GM19023 (cell line): ENCODE measurements around the gene MRPS7.
"Not testable (repeated sequence)": the region's sequence is repeated elsewhere in the genome, so short reads cannot be mapped to it uniquely, and the experiment has no call there.

Source experiments
- ATAC-seq: cut with Tn5 transposase; IDR thresholded peaks from one replicate; pipeline ENCODE4 v1.9.1; 2021; ENCODE audit warnings: mild to moderate bottlenecking, moderate library complexity; ENCODE audit not compliant: unreplicated experiment

The MRPS7 gene

DNA sequence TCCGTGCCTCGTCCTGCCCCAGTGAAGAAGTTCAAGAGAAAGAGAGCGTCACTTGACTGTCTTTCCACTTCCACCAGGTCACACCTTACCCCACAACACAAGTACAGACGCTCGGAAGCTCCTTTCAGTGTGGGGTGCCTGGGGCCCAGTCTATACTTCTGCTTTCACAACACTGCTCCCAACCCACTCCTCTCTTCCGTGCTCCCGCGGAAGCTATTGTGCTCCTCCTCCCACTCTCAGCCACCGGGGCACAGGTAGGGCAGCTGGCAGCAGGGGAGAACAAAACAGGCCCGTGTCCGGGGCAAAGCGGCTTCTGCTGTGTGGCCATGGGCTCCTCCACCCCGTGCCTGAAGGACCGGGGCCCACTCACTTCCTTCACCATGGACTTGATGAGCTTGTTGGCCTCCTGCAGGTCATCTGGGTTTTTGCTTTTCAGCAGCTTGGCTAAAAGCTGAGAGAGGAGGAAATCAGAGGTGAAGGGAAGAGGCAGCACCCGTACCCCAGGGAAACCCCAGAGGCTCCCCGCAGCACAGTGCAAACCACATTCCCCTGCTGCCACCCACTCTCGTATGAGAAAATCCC is 19.1 kb upstream of the MRPS7 start:
- no peak for ATAC-seq

GRCh38 chr17:75244133-75244866 is 17.4 kb upstream of the MRPS7 start:
- ATAC-seq, result no peak

DNA sequence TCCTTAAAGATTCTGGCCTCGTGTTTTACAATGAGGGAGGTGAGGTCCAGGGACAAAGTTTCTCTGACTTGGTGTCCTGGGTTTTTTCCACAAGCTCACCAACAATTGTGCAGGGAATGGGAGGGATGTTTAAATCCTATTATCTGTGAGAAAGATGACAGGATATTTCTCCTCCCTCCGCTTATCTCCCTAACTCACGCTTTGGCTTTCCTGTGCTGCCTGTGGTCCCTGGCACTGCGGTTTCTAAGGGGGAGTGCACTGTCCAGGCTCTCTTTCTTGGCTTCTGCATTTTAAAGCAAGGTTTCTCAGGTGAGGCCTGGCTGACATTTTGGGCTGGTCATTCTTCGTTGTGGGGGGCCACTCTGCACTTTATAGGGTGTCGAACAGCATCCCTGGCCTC is 16.7 kb upstream of the MRPS7 start:
- ATAC-seq, result no peak

GRCh38 chr17:75246404-75246803 is 15.3 kb upstream of the MRPS7 start:
- no peak for ATAC-seq

- no peak for ATAC-seq
Measured at GRCh38 chr17:75249564-75249963, 12.1 kb upstream of the MRPS7 start.

DNA sequence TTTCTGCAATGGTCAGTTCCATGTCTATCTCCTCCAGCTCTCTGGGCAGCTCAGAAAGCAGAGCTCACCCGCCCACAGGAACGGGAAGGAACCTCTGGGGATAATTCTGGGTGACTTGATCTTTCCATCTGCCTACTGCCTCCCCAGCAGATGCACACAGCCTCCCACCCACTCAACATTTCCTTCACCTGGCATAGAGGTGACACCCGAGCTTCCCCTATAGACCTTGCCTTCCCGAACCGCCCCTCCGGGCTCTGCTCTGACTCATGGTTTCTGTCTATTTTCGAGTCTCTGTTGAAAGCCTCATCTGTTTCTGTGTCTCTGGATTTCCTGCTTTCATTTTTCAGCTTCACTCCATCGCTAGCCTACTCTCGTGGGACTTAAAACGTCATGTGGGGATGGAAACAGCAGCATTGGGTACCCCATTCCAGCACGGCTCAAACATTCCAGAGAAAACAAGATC is 11.6 kb upstream of the MRPS7 start:
- peak; percentile 71 for ATAC-seq

DNA sequence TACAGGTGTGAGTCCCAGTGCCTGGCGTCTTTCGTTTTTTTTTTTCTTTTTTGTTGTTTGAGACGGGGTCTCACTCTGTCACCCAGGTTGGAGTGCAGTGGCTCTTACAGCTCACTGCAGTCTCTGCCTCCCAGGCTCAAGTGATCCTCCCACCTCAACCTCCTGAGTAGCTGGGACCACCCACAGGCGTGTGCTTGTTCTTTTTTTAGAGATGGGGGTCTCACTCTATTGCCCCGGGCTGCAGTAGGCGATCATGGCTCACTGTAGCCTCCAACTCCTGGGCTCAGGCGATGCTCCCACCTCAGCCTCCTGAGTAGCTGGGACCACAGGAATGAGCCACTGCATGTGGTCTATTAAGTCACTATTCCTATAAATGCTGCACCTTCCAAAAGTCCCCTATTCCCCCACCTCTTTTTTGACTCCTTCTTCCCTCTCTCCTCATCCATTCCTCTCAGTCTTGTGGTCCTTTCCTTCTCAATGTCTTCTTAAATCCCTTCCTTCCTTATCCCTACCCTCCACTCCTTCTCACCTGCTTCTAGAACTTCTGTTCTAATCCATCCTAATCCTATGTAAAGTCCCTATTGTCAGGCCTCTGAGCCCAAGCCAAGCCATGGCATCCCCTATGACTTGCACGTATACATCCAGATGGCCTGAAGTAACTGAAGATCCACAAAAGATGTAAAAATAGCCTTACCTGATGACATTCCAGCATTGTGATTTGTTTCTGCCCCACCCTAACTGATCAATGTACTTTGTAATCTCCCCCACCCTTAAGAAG is 9.5 kb upstream of the MRPS7 start:
- ATAC-seq, result no peak

DNA sequence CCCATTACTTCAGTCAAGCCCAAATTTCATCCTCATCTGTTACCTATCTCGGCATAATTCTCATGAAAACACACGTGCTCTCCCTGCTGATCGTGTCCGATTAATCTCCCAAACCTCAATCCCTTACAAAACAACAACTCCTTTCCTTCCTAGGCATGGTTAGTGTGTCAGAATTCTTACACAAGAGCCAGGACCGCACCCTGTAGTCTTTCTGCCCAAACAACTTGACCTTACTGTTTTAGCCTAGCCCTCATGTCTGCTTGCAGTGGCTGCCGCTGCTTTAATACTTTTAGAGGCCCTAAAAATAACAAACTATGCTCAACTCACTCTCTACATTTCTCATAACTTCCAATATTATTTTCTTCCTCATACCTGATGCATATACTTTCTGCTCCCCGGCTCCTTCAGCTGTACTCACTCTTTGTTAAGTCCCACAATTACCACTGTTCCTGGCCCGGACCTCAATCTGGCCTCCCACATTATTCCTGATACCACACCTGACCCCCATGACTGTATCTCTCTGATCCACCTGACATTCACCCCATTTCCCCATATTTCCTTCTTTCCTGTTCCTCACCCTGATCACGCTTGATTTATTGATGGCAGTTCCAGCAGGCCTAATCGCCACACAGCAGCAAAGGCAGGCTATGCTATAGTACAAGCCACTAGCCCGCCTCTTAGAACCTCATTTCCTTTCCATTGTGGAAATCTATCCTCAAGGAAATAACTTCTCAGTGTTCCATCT is 5.6 kb upstream of the MRPS7 start:
- ATAC-seq, result not testable (repeated sequence)

GRCh38 chr17:75257228-75257627 is 4.5 kb upstream of the MRPS7 start:
- ATAC-seq, result not testable (repeated sequence)

GRCh38 chr17:75260641-75261335 is 891 bp upstream of the MRPS7 start:
- peak; percentile 21 for ATAC-seq

DNA sequence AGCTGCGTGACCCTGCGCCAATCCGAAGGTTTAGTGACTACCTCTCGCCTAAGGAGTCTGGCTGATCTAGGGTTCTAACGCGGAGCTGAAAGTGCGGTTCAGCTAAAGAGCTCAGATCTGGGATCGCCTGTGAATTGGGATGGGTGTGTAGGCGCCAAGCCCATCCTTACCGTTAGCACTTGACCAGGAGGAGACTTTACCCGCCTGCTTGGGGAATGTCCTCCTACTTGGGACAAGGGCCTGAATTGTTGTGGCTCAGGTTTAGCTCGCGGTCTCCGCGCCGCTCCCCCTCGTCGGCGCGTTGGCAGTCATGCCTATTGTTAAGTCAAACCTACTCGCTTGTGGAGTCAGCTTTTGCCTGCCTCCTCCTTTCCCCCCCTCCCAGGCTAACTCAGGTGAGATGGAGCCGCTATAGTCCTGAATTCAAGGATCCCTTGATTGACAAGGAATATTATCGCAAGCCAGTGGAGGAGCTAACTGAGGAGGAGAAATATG is 480 bp downstream of the MRPS7 start:
- no peak for ATAC-seq

DNA sequence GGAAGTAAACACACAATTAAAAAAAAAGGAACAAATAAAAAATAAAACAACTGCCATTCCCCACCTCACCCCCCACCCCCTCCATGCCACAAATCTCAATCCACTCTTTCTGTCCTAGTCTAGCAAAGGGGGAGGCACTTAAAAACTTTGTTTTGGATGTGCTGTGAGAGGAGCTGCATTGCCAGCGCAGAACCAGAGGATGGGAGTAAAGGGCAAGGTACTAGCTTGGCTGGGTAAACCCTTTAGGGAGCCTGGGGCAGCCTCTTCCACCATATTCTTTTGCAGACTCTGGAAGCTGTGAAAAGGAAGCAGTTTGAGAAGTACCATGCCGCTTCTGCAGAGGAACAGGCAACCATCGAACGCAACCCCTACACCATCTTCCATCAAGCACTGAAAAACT is 1.4 kb downstream of the MRPS7 start:
- no peak for ATAC-seq

GRCh38 chr17:75265614-75266315 is 4.1 kb downstream of the MRPS7 start:
- ATAC-seq, result no peak

GRCh38 chr17:75266316-75267152 is 4.9 kb downstream of the MRPS7 start:
- no peak for ATAC-seq

GRCh38 chr17:75267153-75267410 is 5.4 kb downstream of the MRPS7 start:
- ATAC-seq, result no peak

DNA sequence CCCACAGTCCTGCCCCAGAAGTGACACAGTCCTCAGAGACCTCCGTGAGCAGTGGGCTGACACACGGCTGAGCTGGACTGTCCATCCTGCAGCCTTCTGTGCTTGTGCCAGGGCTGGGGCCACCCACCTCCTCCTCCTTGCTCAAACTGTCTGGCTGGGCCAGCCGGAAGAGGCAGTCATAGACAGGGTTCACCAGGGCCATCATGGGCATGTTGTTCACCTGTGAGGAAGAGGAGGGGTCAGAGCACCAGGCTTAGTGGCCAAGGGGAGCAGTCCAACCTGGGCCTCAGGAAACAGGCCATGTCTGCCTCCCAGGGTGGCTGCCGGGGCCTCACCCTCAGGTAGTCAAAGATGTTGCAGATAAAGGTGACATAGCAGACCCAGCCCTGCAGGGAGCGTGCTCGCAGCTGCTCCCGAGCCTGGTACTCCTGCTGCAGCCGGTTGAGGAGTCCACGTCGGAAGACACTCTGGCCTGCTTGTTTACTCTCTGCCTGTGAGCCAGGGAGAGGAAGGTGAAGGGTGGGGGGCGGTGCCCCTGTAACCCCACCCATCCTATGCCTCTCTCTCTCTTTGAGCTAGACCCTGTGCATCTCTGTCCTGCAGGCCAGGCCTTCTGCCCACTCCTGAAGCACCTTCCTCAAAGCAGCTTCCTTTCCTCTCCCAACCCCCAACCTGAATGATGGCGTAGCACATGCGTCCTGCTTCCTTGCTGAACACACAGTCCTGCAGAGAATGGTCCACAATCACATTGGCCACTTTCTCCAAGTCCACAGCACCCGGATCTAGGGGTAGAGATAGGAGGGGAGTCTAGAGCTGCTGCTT is 5.9 kb downstream of the MRPS7 start:
- ATAC-seq, result no peak

- no peak for ATAC-seq
Measured at GRCh38 chr17:75269844-75270217, 8.2 kb downstream of the MRPS7 start.

- ATAC-seq, result peak; percentile 45
Measured at GRCh38 chr17:75270218-75270965, 8.7 kb downstream of the MRPS7 start.
